HEK293 (cell line): ENCODE measurements around the gene DTHD1.

Source experiments
- CTCF ChIA-PET: fragments of 350-600 bp; formaldehyde crosslinking; extraction: SDS; loops from one replicate; lab custom pipeline; 2021; ENCODE audit warnings: antibody characterized with exemption; lab: Yijun Ruan, JAX
- POLR2A ChIA-PET: fragments of 300-600 bp; formaldehyde crosslinking; extraction: SDS; loops from one replicate; lab custom pipeline; 2020; ENCODE audit warnings: antibody characterized with exemption, inconsistent platforms; lab: Yijun Ruan, JAX
- H3K27ac ChIP-seq: fragments of 200-500 bp; sonication (Bioruptor generic); 2 replicates; pipeline ENCODE4 v1.5.1; 2014; ENCODE audit warnings: low read depth, low read length, control low read depth, inconsistent platforms; ENCODE audit errors: extremely low read depth
- H3K36me3 ChIP-seq, 2 experiments: fragments of 200-500 bp in 1 of 2; sonication (Bioruptor generic) in 1 of 2; 1 replicate in 1 of 2; 2 replicates in 1 of 2; pipeline ENCODE4 v1.5.1; 2014 to 2017; ENCODE audit warnings: inconsistent platforms in 2 of 2, low read length in 2 of 2; ENCODE audit not compliant: control insufficient read depth in 2 of 2, insufficient read depth in 1 of 2
- H3K4me1 ChIP-seq: fragments of 200-500 bp; sonication (Bioruptor generic); 2 replicates; pipeline ENCODE4 v1.5.1; 2014; ENCODE audit warnings: mild to moderate bottlenecking, low read length, inconsistent platforms; ENCODE audit not compliant: control insufficient read depth, insufficient read depth
- H3K4me3 ChIP-seq: 2 replicates; pipeline ENCODE4 v1.5.1; 2011; ENCODE audit warnings: low read depth, mild to moderate bottlenecking, control low read depth, low read length, moderate library complexity
- H3K9me3 ChIP-seq: fragments of 200-500 bp; sonication (Bioruptor generic); 2 replicates; pipeline ENCODE4 v1.5.1; 2014; ENCODE audit warnings: low read depth, low read length, inconsistent platforms; ENCODE audit not compliant: control insufficient read depth, insufficient read depth
- IKZF3 ChIP-seq: fragments of 450-650 bp; IDR thresholded peaks from 2 replicates; pipeline ENCODE4 v1.5.0; 2018; ENCODE audit warnings: missing biosample characterization, mild to moderate bottlenecking, missing genetic modification characterization, moderate library complexity
- MEIS1 ChIP-seq: sonication (generic); formaldehyde crosslinking; IDR thresholded peaks from 2 replicates; pipeline ENCODE4 v1.8.1; 2022; ENCODE audit warnings: missing genetic modification reagents, mild to moderate bottlenecking, borderline replicate concordance
- MYNN ChIP-seq: fragments of 450-650 bp; formaldehyde crosslinking; IDR thresholded peaks from 2 replicates; pipeline ENCODE4 v1.5.1; 2016; ENCODE audit warnings: missing biosample characterization, missing genetic modification characterization, borderline replicate concordance
- OVOL3 ChIP-seq: fragments of 450-650 bp; formaldehyde crosslinking; IDR thresholded peaks from 2 replicates; pipeline ENCODE4 v1.5.1; 2016; ENCODE audit warnings: missing biosample characterization, missing genetic modification characterization
- SP3 ChIP-seq: fragments of 450-650 bp; formaldehyde crosslinking; IDR thresholded peaks from 2 replicates; pipeline ENCODE4 v1.5.1; 2016; ENCODE audit warnings: missing biosample characterization, missing genetic modification characterization
- SP7 ChIP-seq: fragments of 450-650 bp; formaldehyde crosslinking; IDR thresholded peaks from 2 replicates; pipeline ENCODE4 v1.5.1; 2016; ENCODE audit warnings: missing biosample characterization, missing genetic modification characterization
- ZFP37 ChIP-seq: fragments of 450-650 bp; formaldehyde crosslinking; IDR thresholded peaks from 2 replicates; pipeline ENCODE4 v1.5.1; 2016; ENCODE audit warnings: missing biosample characterization, missing genetic modification characterization
- ZNF121 ChIP-seq: fragments of 450-650 bp; formaldehyde crosslinking; IDR thresholded peaks from 2 replicates; pipeline ENCODE4 v1.5.1; 2016; ENCODE audit warnings: missing biosample characterization, missing genetic modification characterization
- ZNF140 ChIP-seq: fragments of 450-650 bp; formaldehyde crosslinking; IDR thresholded peaks from 2 replicates; pipeline ENCODE4 v1.5.1; 2016; ENCODE audit warnings: missing biosample characterization, missing genetic modification characterization
- ZNF155 ChIP-seq: fragments of 450-650 bp; formaldehyde crosslinking; IDR thresholded peaks from 2 replicates; pipeline ENCODE4 v1.5.1; 2016; ENCODE audit warnings: missing biosample characterization, missing genetic modification characterization
- ZNF169 ChIP-seq: fragments of 450-650 bp; formaldehyde crosslinking; IDR thresholded peaks from 2 replicates; pipeline ENCODE4 v1.5.1; 2016; ENCODE audit warnings: missing biosample characterization, missing genetic modification characterization
- ZNF211 ChIP-seq: fragments of 450-650 bp; formaldehyde crosslinking; IDR thresholded peaks from 2 replicates; pipeline ENCODE4 v1.5.1; 2016; ENCODE audit warnings: low read depth, missing biosample characterization, missing genetic modification characterization
- ZNF23 ChIP-seq: fragments of 450-650 bp; formaldehyde crosslinking; IDR thresholded peaks from 2 replicates; pipeline ENCODE4 v1.5.1; 2016; ENCODE audit warnings: missing biosample characterization, missing genetic modification characterization, borderline replicate concordance
- ZNF366 ChIP-seq: fragments of 450-650 bp; formaldehyde crosslinking; conservative IDR thresholded peaks from 2 replicates; pipeline ENCODE4 v1.5.1; 2016; ENCODE audit warnings: missing biosample characterization, missing genetic modification characterization
- ZNF549 ChIP-seq: fragments of 450-650 bp; IDR thresholded peaks from 2 replicates; pipeline ENCODE4 v1.5.1; 2018; ENCODE audit warnings: missing biosample characterization, missing genetic modification characterization, mild to moderate bottlenecking, inconsistent platforms, moderate library complexity
- ZNF555 ChIP-seq: fragments of 450-650 bp; formaldehyde crosslinking; conservative IDR thresholded peaks from 2 replicates; pipeline ENCODE4 v1.5.1; 2017; ENCODE audit warnings: missing biosample characterization, mild to moderate bottlenecking, missing genetic modification characterization, inconsistent platforms
- ZNF558 ChIP-seq: fragments of 450-650 bp; formaldehyde crosslinking; IDR thresholded peaks from 2 replicates; pipeline ENCODE4 v1.5.1; 2016; ENCODE audit warnings: missing biosample characterization, missing genetic modification characterization
- ZNF660 ChIP-seq: fragments of 450-650 bp; IDR thresholded peaks from 2 replicates; pipeline ENCODE4 v1.5.1; 2018; ENCODE audit warnings: missing biosample characterization, mild to moderate bottlenecking, missing genetic modification characterization
- ZNF747 ChIP-seq: fragments of 450-650 bp; formaldehyde crosslinking; IDR thresholded peaks from 2 replicates; pipeline ENCODE4 v1.5.1; 2016; ENCODE audit warnings: missing biosample characterization, missing genetic modification characterization
- ZNF76 ChIP-seq: fragments of 450-650 bp; formaldehyde crosslinking; IDR thresholded peaks from 2 replicates; pipeline ENCODE4; 2016; ENCODE audit warnings: low read depth, missing biosample characterization, missing genetic modification characterization, borderline replicate concordance
- ZSCAN30 ChIP-seq: fragments of 450-650 bp; IDR thresholded peaks from 2 replicates; pipeline ENCODE4 v1.5.1; 2018; ENCODE audit warnings: missing biosample characterization, mild to moderate bottlenecking, missing genetic modification characterization, moderate library complexity
- ZXDB ChIP-seq: fragments of 450-650 bp; formaldehyde crosslinking; IDR thresholded peaks from 2 replicates; pipeline ENCODE4 v1.5.1; 2016; ENCODE audit warnings: missing biosample characterization, missing genetic modification characterization
- TF ChIP-seq, protein P1 (sequence below): fragments of 450-650 bp; formaldehyde crosslinking; IDR thresholded peaks from 2 replicates; pipeline ENCODE4 v1.5.1; 2016; ENCODE audit warnings: missing biosample characterization, missing genetic modification characterization, borderline replicate concordance
- TF ChIP-seq, protein P2 (sequence below): fragments of 450-650 bp; formaldehyde crosslinking; IDR thresholded peaks from 2 replicates; pipeline ENCODE4 v1.5.1; 2016; ENCODE audit warnings: missing biosample characterization, missing genetic modification characterization, borderline replicate concordance
- TF ChIP-seq, protein P3 (sequence below): fragments of 450-650 bp; formaldehyde crosslinking; IDR thresholded peaks from 2 replicates; pipeline ENCODE4 v1.5.1; 2016; ENCODE audit warnings: missing biosample characterization, missing genetic modification characterization
- TF ChIP-seq, protein P4 (sequence below): IDR thresholded peaks from 2 replicates; pipeline ENCODE4 v1.6.1; 2011; ENCODE audit warnings: mild to moderate bottlenecking, low read depth, low read length, borderline replicate concordance

The DTHD1 gene

DNA sequence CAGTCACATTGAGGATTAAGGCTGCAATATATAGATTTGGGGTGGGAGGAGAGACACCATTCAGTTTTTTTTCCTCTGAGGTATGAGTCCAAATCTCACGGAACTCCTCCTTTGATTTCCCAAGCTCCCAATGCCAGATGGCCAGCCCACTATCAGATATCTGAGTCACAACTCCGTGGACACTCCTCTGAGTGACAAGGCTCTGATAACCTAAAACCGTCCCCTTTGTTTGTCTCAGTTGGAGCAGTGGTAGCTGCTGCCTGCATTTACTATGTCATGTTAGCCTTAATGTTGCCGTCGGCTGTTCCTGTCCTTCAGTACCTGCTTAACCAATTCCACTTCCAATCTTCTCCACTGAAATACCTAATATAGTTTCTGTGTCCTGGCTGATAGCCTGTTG lies 107.3 kb downstream of the DTHD1 start (continued):
- TF ChIP-seq ZNF549 (tag by site-specific recombination) (no peak), SP7 (no peak), ZNF140 (tag by site-specific recombination) (no peak)

DNA sequence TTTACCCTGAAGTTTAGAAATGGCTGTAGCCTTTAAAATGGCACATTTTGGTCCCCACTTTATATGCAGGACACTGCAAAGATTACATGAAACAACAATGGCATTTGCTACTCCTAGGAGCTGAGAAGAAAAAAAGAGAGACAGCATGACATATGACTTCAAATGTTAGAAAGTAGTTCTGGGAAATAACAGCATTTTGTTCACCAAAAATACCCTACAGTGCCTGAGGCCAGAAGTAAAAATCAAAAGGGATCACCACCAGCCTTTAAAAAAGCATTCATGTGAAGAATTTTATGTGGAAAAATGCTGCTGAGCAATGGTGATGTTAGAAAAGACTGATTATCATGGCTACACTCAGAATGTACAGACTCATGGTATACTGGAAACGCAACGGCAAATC lies 110.0 kb downstream of the DTHD1 start:
- CTCF ChIA-PET, result no interaction called here

DNA sequence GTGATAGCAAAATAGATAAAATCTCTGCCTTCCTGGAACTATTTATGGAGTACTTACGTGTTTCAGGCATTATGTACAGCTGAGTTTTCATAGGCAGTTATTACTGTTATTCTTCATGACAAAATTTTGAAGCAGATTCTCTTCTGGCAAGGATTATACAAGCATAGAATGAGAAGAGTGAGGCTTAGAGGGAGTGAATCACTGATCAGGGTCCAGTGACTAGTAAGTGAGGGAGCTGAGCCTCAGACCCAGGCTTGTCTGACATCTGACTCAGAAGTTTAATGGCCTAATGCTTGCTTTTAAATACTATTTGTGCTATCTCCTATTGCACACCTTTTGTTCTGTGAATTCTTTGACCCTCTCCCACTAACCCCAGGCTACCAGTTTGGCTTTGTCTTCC lies 110.6 kb downstream of the DTHD1 start:
- no peaks in the 10 kb centered on the region for H3K36me3 ChIP-seq
- TF ChIP-seq ZNF211 (tag by site-specific recombination), result no peak
- TF ChIP-seq ZFP37, result no peak
- TF ChIP-seq, protein P1, sequence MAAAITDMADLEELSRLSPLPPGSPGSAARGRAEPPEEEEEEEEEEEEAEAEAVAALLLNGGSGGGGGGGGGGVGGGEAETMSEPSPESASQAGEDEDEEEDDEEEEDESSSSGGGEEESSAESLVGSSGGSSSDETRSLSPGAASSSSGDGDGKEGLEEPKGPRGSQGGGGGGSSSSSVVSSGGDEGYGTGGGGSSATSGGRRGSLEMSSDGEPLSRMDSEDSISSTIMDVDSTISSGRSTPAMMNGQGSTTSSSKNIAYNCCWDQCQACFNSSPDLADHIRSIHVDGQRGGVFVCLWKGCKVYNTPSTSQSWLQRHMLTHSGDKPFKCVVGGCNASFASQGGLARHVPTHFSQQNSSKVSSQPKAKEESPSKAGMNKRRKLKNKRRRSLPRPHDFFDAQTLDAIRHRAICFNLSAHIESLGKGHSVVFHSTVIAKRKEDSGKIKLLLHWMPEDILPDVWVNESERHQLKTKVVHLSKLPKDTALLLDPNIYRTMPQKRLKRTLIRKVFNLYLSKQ, result no peak
- no peak for TF ChIP-seq OVOL3
- TF ChIP-seq ZNF155, result no peak
- no peak for TF ChIP-seq ZNF747 (tag by site-specific recombination)
- TF ChIP-seq MYNN (tag by site-specific recombination), result no peak
- TF ChIP-seq ZNF169, result no peak
- ChIA-PET CTCF (no interaction called here), POLR2A (no interaction called here)
- no peak overlapping the region for H3K27ac ChIP-seq
- H3K4me1 ChIP-seq, result no peaks in the 10 kb centered on the region
- H3K9me3 ChIP-seq, result no peaks in the 10 kb centered on the region
- no peak overlapping the region for H3K4me3 ChIP-seq

More for the DNA sequence above, 110.0 kb downstream of the DTHD1 start:
- Histone ChIP-seq H3K9me3 (no peaks in the 10 kb centered on the region), H3K4me1 (no peaks in the 10 kb centered on the region), H3K4me3 (no peak overlapping the region), H3K27ac (no peak overlapping the region), H3K36me3 (no peaks in the 10 kb centered on the region)
- TF ChIP-seq ZNF76 (tag by site-specific recombination) (no peak), SP3 (tag by site-specific recombination) (no peak), MEIS1 (CRISPR knock-in tag) (no peak), ZNF555 (no peak), ZSCAN30 (tag by site-specific recombination) (no peak), ZNF23 (tag by site-specific recombination) (no peak), ZNF121 (tag by site-specific recombination) (no peak), IKZF3 (tag by site-specific recombination) (no peak), ZNF558 (tag by site-specific recombination) (no peak), ZNF366 (tag by site-specific recombination) (no peak), ZXDB (no peak), ZNF660 (tag by site-specific recombination) (no peak)
- TF ChIP-seq, protein P2, sequence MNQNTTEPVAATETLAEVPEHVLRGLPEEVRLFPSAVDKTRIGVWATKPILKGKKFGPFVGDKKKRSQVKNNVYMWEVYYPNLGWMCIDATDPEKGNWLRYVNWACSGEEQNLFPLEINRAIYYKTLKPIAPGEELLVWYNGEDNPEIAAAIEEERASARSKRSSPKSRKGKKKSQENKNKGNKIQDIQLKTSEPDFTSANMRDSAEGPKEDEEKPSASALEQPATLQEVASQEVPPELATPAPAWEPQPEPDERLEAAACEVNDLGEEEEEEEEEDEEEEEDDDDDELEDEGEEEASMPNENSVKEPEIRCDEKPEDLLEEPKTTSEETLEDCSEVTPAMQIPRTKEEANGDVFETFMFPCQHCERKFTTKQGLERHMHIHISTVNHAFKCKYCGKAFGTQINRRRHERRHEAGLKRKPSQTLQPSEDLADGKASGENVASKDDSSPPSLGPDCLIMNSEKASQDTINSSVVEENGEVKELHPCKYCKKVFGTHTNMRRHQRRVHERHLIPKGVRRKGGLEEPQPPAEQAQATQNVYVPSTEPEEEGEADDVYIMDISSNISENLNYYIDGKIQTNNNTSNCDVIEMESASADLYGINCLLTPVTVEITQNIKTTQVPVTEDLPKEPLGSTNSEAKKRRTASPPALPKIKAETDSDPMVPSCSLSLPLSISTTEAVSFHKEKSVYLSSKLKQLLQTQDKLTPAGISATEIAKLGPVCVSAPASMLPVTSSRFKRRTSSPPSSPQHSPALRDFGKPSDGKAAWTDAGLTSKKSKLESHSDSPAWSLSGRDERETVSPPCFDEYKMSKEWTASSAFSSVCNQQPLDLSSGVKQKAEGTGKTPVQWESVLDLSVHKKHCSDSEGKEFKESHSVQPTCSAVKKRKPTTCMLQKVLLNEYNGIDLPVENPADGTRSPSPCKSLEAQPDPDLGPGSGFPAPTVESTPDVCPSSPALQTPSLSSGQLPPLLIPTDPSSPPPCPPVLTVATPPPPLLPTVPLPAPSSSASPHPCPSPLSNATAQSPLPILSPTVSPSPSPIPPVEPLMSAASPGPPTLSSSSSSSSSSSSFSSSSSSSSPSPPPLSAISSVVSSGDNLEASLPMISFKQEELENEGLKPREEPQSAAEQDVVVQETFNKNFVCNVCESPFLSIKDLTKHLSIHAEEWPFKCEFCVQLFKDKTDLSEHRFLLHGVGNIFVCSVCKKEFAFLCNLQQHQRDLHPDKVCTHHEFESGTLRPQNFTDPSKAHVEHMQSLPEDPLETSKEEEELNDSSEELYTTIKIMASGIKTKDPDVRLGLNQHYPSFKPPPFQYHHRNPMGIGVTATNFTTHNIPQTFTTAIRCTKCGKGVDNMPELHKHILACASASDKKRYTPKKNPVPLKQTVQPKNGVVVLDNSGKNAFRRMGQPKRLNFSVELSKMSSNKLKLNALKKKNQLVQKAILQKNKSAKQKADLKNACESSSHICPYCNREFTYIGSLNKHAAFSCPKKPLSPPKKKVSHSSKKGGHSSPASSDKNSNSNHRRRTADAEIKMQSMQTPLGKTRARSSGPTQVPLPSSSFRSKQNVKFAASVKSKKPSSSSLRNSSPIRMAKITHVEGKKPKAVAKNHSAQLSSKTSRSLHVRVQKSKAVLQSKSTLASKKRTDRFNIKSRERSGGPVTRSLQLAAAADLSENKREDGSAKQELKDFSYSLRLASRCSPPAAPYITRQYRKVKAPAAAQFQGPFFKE, result no peak
- TF ChIP-seq, protein P3, sequence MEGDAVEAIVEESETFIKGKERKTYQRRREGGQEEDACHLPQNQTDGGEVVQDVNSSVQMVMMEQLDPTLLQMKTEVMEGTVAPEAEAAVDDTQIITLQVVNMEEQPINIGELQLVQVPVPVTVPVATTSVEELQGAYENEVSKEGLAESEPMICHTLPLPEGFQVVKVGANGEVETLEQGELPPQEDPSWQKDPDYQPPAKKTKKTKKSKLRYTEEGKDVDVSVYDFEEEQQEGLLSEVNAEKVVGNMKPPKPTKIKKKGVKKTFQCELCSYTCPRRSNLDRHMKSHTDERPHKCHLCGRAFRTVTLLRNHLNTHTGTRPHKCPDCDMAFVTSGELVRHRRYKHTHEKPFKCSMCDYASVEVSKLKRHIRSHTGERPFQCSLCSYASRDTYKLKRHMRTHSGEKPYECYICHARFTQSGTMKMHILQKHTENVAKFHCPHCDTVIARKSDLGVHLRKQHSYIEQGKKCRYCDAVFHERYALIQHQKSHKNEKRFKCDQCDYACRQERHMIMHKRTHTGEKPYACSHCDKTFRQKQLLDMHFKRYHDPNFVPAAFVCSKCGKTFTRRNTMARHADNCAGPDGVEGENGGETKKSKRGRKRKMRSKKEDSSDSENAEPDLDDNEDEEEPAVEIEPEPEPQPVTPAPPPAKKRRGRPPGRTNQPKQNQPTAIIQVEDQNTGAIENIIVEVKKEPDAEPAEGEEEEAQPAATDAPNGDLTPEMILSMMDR (tag by site-specific recombination), result no peak
- TF ChIP-seq, protein P4, sequence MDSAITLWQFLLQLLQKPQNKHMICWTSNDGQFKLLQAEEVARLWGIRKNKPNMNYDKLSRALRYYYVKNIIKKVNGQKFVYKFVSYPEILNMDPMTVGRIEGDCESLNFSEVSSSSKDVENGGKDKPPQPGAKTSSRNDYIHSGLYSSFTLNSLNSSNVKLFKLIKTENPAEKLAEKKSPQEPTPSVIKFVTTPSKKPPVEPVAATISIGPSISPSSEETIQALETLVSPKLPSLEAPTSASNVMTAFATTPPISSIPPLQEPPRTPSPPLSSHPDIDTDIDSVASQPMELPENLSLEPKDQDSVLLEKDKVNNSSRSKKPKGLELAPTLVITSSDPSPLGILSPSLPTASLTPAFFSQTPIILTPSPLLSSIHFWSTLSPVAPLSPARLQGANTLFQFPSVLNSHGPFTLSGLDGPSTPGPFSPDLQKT, result no peak
- POLR2A ChIA-PET, result no interaction called here
